BE2C (cell line): Measurements from ENCODE around the gene AHSG.

Experiments
- DNase-seq: peaks from one replicate; pipeline ENCODE4 v3.0.0-alpha.2; 2020
- H3K27me3 ChIP-seq: fragments of 250-450 bp; sonication (Bioruptor Pico); 2 replicates; pipeline ENCODE4 v1.5.1; 2020; ENCODE audit warnings: mild to moderate bottlenecking
- H3K36me3 ChIP-seq: fragments of 250-450 bp; sonication (Bioruptor Pico); 2 replicates; pipeline ENCODE4 v1.5.1; 2020; ENCODE audit warnings: mild to moderate bottlenecking
- H3K4me1 ChIP-seq: fragments of 250-450 bp; sonication (Bioruptor Pico); 2 replicates; pipeline ENCODE4 v1.5.1; 2020
- H3K4me3 ChIP-seq: 2 replicates; pipeline ENCODE4 v1.5.1; 2011; ENCODE audit warnings: low read depth, low read length
- H3K9me3 ChIP-seq: fragments of 250-450 bp; sonication (Bioruptor Pico); 2 replicates; pipeline ENCODE4 v1.5.1; 2020
- TF ChIP-seq, protein P1 (sequence below): IDR thresholded peaks from 2 replicates; pipeline ENCODE4 v1.5.1; 2012; ENCODE audit warnings: mild to moderate bottlenecking, low read depth, low read length

Gene AHSG

GRCh38 chr3:186646106-186646505 lies 33.2 kb downstream of the AHSG start:
- H3K4me3 ChIP-seq: no peak overlapping the region
- no peaks in the 10 kb centered on the region for H3K9me3 ChIP-seq
- no peaks in the 10 kb centered on the region for H3K36me3 ChIP-seq
- TF ChIP-seq, protein P1, sequence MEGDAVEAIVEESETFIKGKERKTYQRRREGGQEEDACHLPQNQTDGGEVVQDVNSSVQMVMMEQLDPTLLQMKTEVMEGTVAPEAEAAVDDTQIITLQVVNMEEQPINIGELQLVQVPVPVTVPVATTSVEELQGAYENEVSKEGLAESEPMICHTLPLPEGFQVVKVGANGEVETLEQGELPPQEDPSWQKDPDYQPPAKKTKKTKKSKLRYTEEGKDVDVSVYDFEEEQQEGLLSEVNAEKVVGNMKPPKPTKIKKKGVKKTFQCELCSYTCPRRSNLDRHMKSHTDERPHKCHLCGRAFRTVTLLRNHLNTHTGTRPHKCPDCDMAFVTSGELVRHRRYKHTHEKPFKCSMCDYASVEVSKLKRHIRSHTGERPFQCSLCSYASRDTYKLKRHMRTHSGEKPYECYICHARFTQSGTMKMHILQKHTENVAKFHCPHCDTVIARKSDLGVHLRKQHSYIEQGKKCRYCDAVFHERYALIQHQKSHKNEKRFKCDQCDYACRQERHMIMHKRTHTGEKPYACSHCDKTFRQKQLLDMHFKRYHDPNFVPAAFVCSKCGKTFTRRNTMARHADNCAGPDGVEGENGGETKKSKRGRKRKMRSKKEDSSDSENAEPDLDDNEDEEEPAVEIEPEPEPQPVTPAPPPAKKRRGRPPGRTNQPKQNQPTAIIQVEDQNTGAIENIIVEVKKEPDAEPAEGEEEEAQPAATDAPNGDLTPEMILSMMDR: no peak
- H3K27me3 ChIP-seq: peaks cover 60% of the 10 kb centered on the region
- DNase-seq: no peak
- no peaks in the 10 kb centered on the region for H3K4me1 ChIP-seq

- TF ChIP-seq, protein P1: no peak
- H3K4me1 ChIP-seq: no peaks in the 10 kb centered on the region
- DNase-seq: no peak
- H3K27me3 ChIP-seq: peaks cover 54% of the 10 kb centered on the region
- H3K9me3 ChIP-seq: no peaks in the 10 kb centered on the region
- H3K36me3 ChIP-seq: no peaks in the 10 kb centered on the region
- no peak overlapping the region for H3K4me3 ChIP-seq
Measured at GRCh38 chr3:186646841-186647240, 34.0 kb downstream of the AHSG start.

- TF ChIP-seq, protein P1: no peak
- DNase-seq: no peak
Measured at GRCh38 chr3:186648851-186649250, 36.0 kb downstream of the AHSG start.

GRCh38 chr3:186651678-186652215 lies 38.9 kb downstream of the AHSG start:
- no peak overlapping the region for H3K4me3 ChIP-seq
- no peaks in the 10 kb centered on the region for H3K9me3 ChIP-seq
- H3K27me3 ChIP-seq: peaks cover 11% of the 10 kb centered on the region
- H3K36me3 ChIP-seq: no peaks in the 10 kb centered on the region
- peaks cover 17% of the 10 kb centered on the region for H3K4me1 ChIP-seq
- no peak for DNase-seq
- TF ChIP-seq, protein P1: no peak

More at GRCh38 chr3:186648851-186649250, 36.0 kb downstream of the AHSG start:
- no peak overlapping the region for H3K4me3 ChIP-seq
- peaks cover 14% of the 10 kb centered on the region for H3K4me1 ChIP-seq
- H3K9me3 ChIP-seq: no peaks in the 10 kb centered on the region
- H3K27me3 ChIP-seq: peaks cover 36% of the 10 kb centered on the region
- H3K36me3 ChIP-seq: no peaks in the 10 kb centered on the region

DNA sequence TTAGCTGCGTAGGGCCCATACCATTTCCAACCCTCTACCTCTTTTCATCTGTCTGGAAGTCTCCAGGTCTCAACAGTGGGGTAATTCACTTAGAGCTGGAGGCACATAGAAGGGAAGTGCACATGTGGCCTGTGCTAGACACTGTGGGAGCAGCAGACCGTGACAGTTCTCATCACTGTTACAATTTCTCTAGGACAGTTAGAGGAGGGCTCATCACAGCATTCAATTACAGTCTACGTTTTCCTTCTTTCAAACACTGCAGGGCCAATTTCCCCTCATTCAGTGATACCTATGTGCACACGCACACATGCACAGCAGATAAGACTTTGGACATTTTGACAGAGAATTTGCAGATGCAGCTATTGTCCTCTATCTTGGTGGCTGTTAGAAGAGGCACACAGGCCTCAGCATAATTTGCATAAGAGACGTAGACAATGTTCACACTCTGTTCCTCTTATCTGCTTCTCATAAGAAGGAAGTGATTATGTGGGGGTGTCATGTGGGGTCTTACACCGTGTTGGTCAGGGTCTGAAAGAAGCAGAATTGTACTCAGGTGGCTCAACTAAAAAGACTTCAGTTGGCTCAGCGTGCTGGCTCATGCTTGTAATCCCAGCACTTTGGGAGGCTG lies 40.3 kb downstream of the AHSG start:
- Histone ChIP-seq H3K36me3 (no peaks in the 10 kb centered on the region), H3K27me3 (peaks cover 8% of the 10 kb centered on the region), H3K9me3 (no peaks in the 10 kb centered on the region), H3K4me1 (peaks cover 17% of the 10 kb centered on the region), H3K4me3 (no peak overlapping the region)
- DNase-seq: peak; percentile 66
- TF ChIP-seq, protein P1: no peak

GRCh38 chr3:186653984-186654383 lies 41.1 kb downstream of the AHSG start:
- TF ChIP-seq, protein P1: peak; percentile 12
- Histone ChIP-seq H3K4me1 (peaks cover 17% of the 10 kb centered on the region), H3K36me3 (no peaks in the 10 kb centered on the region), H3K4me3 (no peak overlapping the region), H3K27me3 (peaks cover 5% of the 10 kb centered on the region), H3K9me3 (no peaks in the 10 kb centered on the region)
- peak; percentile 39 for DNase-seq
